HEK293 (cell line): ENCODE results near the gene PRPF8.
A peak's percentile ranks its signal among the peaks of the same experiment; 100 is the strongest.

Experiments
- FEZF1 ChIP-seq: fragments of 450-650 bp; formaldehyde crosslinking; IDR thresholded peaks from 2 replicates; pipeline ENCODE4 v1.5.1; 2016; ENCODE audit warnings: missing biosample characterization, missing genetic modification characterization
- GLIS1 ChIP-seq: fragments of 450-650 bp; formaldehyde crosslinking; IDR thresholded peaks from 2 replicates; pipeline ENCODE4 v1.5.1; 2016; ENCODE audit warnings: missing biosample characterization, missing genetic modification characterization
- KLF10 ChIP-seq: fragments of 450-650 bp; IDR thresholded peaks from 2 replicates; pipeline ENCODE4 v1.5.1; 2018; ENCODE audit warnings: missing biosample characterization, mild to moderate bottlenecking, missing genetic modification characterization
- OVOL3 ChIP-seq: fragments of 450-650 bp; formaldehyde crosslinking; IDR thresholded peaks from 2 replicates; pipeline ENCODE4 v1.5.1; 2016; ENCODE audit warnings: missing biosample characterization, missing genetic modification characterization
- PRDM1 ChIP-seq: fragments of 450-650 bp; formaldehyde crosslinking; IDR thresholded peaks from 2 replicates; pipeline ENCODE4; 2016; ENCODE audit warnings: missing biosample characterization, missing genetic modification characterization
- SP3 ChIP-seq: fragments of 450-650 bp; formaldehyde crosslinking; IDR thresholded peaks from 2 replicates; pipeline ENCODE4 v1.5.1; 2016; ENCODE audit warnings: missing biosample characterization, missing genetic modification characterization
- SP7 ChIP-seq: fragments of 450-650 bp; formaldehyde crosslinking; IDR thresholded peaks from 2 replicates; pipeline ENCODE4 v1.5.1; 2016; ENCODE audit warnings: missing biosample characterization, missing genetic modification characterization
- ZBTB21 ChIP-seq: fragments of 450-650 bp; formaldehyde crosslinking; IDR thresholded peaks from 2 replicates; pipeline ENCODE4 v1.5.1; 2017; ENCODE audit warnings: missing biosample characterization, missing genetic modification characterization
- ZBTB7A ChIP-seq: fragments of 450-650 bp; formaldehyde crosslinking; IDR thresholded peaks from 2 replicates; pipeline ENCODE4 v1.5.1; 2016; ENCODE audit warnings: low read depth, missing biosample characterization, missing genetic modification characterization
- ZBTB8A ChIP-seq: fragments of 450-650 bp; formaldehyde crosslinking; IDR thresholded peaks from 2 replicates; pipeline ENCODE4 v1.5.1; 2016; ENCODE audit warnings: missing biosample characterization, missing genetic modification characterization
- ZFHX2 ChIP-seq: fragments of 450-650 bp; formaldehyde crosslinking; conservative IDR thresholded peaks from 2 replicates; pipeline ENCODE4 v1.5.1; 2016; ENCODE audit warnings: missing biosample characterization, missing genetic modification characterization
- ZNF221 ChIP-seq: fragments of 450-650 bp; formaldehyde crosslinking; IDR thresholded peaks from 2 replicates; pipeline ENCODE4 v1.5.1; 2017; ENCODE audit warnings: missing biosample characterization, missing genetic modification characterization, borderline replicate concordance
- ZNF266 ChIP-seq: fragments of 450-650 bp; formaldehyde crosslinking; IDR thresholded peaks from 2 replicates; pipeline ENCODE4 v1.5.1; 2016; ENCODE audit warnings: missing biosample characterization, missing genetic modification characterization, low read depth
- ZNF335 ChIP-seq: fragments of 450-650 bp; formaldehyde crosslinking; conservative IDR thresholded peaks from 2 replicates; pipeline ENCODE4 v1.5.1; 2016; ENCODE audit warnings: missing biosample characterization, missing genetic modification characterization
- ZNF341 ChIP-seq: fragments of 450-650 bp; formaldehyde crosslinking; IDR thresholded peaks from 2 replicates; pipeline ENCODE4; 2016; ENCODE audit warnings: low read depth, missing biosample characterization, missing genetic modification characterization
- ZNF423 ChIP-seq: fragments of 450-650 bp; formaldehyde crosslinking; IDR thresholded peaks from 2 replicates; pipeline ENCODE4 v1.5.1; 2016; ENCODE audit warnings: missing biosample characterization, missing genetic modification characterization
- ZNF629 ChIP-seq: fragments of 450-650 bp; formaldehyde crosslinking; IDR thresholded peaks from 2 replicates; pipeline ENCODE4 v1.5.1; 2017; ENCODE audit warnings: missing biosample characterization, missing genetic modification characterization
- ZNF660 ChIP-seq: fragments of 450-650 bp; IDR thresholded peaks from 2 replicates; pipeline ENCODE4 v1.5.1; 2018; ENCODE audit warnings: missing biosample characterization, mild to moderate bottlenecking, missing genetic modification characterization
- ZNF664 ChIP-seq: fragments of 450-650 bp; formaldehyde crosslinking; IDR thresholded peaks from 2 replicates; pipeline ENCODE4 v1.5.1; 2016; ENCODE audit warnings: missing biosample characterization, missing genetic modification characterization
- ZNF677 ChIP-seq: fragments of 450-650 bp; IDR thresholded peaks from 2 replicates; pipeline ENCODE4 v1.5.0; 2018; ENCODE audit warnings: missing biosample characterization, mild to moderate bottlenecking, missing genetic modification characterization, moderate library complexity
- ZNF701 ChIP-seq: fragments of 450-650 bp; formaldehyde crosslinking; IDR thresholded peaks from 2 replicates; pipeline ENCODE4 v1.5.1; 2016; ENCODE audit warnings: missing biosample characterization, missing genetic modification characterization
- ZNF76 ChIP-seq: fragments of 450-650 bp; formaldehyde crosslinking; IDR thresholded peaks from 2 replicates; pipeline ENCODE4; 2016; ENCODE audit warnings: low read depth, missing biosample characterization, missing genetic modification characterization, borderline replicate concordance
- ZNF776 ChIP-seq: fragments of 450-650 bp; formaldehyde crosslinking; IDR thresholded peaks from 2 replicates; pipeline ENCODE4 v1.5.0; 2017; ENCODE audit warnings: missing biosample characterization, missing genetic modification characterization, borderline replicate concordance
- ZXDB ChIP-seq: fragments of 450-650 bp; formaldehyde crosslinking; IDR thresholded peaks from 2 replicates; pipeline ENCODE4 v1.5.1; 2016; ENCODE audit warnings: missing biosample characterization, missing genetic modification characterization
- TF ChIP-seq, protein P1 (sequence below): fragments of 450-650 bp; IDR thresholded peaks from 2 replicates; pipeline ENCODE4 v1.5.1; 2018; ENCODE audit warnings: missing biosample characterization, missing genetic modification characterization
- TF ChIP-seq, protein P2 (sequence below): fragments of 450-650 bp; formaldehyde crosslinking; IDR thresholded peaks from 2 replicates; pipeline ENCODE4 v1.5.1; 2017; ENCODE audit warnings: missing biosample characterization, missing genetic modification characterization
- TF ChIP-seq, protein P3 (sequence below): fragments of 450-650 bp; formaldehyde crosslinking; IDR thresholded peaks from 2 replicates; pipeline ENCODE4 v1.5.1; 2016; ENCODE audit warnings: missing biosample characterization, missing genetic modification characterization
- TF ChIP-seq, protein P4 (sequence below): fragments of 450-650 bp; formaldehyde crosslinking; IDR thresholded peaks from 2 replicates; pipeline ENCODE4 v1.5.1; 2016; ENCODE audit warnings: missing biosample characterization, missing genetic modification characterization
- TF ChIP-seq, protein P5 (sequence below): fragments of 450-650 bp; formaldehyde crosslinking; IDR thresholded peaks from 2 replicates; pipeline ENCODE4 v1.5.1; 2017; ENCODE audit warnings: missing biosample characterization, missing genetic modification characterization
- TF ChIP-seq, protein P6 (sequence below): fragments of 450-650 bp; formaldehyde crosslinking; IDR thresholded peaks from 2 replicates; pipeline ENCODE4 v1.5.1; 2016; ENCODE audit warnings: missing biosample characterization, missing genetic modification characterization, borderline replicate concordance

Gene PRPF8

DNA sequence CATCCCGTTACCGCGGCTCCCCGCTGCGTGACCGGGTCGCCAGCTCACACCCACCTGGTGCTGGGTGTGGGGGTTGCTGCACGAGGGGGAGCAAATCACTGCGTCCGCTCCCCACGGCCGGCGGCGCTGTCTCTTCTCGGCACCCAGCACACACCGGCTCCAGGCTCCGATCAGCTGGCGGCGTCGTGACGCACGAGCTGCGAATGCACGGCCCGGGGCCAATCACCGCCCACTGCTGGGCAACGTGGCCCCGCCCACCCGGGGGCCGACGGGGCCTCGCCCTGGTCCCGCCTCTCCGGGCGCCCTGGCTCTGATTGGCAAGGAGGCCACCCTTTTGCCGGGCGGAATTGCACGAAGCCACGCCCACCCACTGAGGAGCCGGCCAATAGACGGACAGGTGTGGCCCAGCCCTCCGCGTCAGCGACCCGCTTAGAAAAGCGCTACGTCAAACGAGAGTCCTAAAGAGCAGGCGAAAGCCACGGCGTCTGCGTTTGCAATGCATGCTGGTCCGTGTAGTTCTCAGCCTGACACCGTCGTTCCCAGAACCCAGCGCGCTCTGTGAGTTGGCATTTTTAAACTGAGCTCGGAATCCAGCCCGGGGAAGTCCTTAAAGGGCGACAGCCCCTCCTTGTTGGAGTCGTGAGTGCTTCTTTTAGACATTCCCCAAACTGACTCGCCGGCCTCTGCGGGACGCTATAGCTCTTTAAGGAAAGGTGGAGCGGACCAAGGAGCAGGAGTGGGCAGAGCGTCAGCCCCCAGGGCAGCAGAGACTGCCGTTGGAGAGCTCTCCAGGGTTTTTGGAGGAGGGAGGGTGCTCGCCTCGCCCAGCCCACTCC is 31.6 kb upstream of the PRPF8 start (continued):
- TF ChIP-seq ZBTB21 (peak; percentile 95), FEZF1 (tag by site-specific recombination) (no peak), ZXDB (tag by site-specific recombination) (peak; percentile 34; the same call in 1 of the 2 replicates), SP7 (tag by site-specific recombination) (peak; percentile 42), ZFHX2 (tag by site-specific recombination) (peak; percentile 82), ZNF266 (tag by site-specific recombination) (no peak), ZNF221 (tag by site-specific recombination) (no peak), ZNF629 (tag by site-specific recombination) (peak; percentile 99), PRDM1 (peak; percentile 90), ZNF335 (tag by site-specific recombination) (peak; percentile 99), ZNF677 (tag by site-specific recombination) (no peak), ZNF660 (tag by site-specific recombination) (no peak; the same call in 1 of the 2 replicates), OVOL3 (tag by site-specific recombination) (no peak), ZNF664 (tag by site-specific recombination) (no peak), KLF10 (tag by site-specific recombination) (peak; percentile 99), ZNF423 (tag by site-specific recombination) (0 out of 2 replicates have a peak, but pooled peaks have one; percentile 27), ZNF776 (tag by site-specific recombination) (no peak), GLIS1 (tag by site-specific recombination) (peak; percentile 53), ZBTB8A (tag by site-specific recombination) (peak; percentile 86), ZNF76 (tag by site-specific recombination) (peak; percentile 97), ZBTB7A (tag by site-specific recombination) (peak; percentile 92), ZNF341 (tag by site-specific recombination) (no peak; the same call in 1 of the 2 replicates), ZNF701 (tag by site-specific recombination) (no peak), SP3 (tag by site-specific recombination) (peak; percentile 99)
- TF ChIP-seq, protein P1, sequence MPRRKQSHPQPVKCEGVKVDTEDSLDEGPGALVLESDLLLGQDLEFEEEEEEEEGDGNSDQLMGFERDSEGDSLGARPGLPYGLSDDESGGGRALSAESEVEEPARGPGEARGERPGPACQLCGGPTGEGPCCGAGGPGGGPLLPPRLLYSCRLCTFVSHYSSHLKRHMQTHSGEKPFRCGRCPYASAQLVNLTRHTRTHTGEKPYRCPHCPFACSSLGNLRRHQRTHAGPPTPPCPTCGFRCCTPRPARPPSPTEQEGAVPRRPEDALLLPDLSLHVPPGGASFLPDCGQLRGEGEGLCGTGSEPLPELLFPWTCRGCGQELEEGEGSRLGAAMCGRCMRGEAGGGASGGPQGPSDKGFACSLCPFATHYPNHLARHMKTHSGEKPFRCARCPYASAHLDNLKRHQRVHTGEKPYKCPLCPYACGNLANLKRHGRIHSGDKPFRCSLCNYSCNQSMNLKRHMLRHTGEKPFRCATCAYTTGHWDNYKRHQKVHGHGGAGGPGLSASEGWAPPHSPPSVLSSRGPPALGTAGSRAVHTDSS (tag by site-specific recombination) = no peak
- TF ChIP-seq, protein P2, sequence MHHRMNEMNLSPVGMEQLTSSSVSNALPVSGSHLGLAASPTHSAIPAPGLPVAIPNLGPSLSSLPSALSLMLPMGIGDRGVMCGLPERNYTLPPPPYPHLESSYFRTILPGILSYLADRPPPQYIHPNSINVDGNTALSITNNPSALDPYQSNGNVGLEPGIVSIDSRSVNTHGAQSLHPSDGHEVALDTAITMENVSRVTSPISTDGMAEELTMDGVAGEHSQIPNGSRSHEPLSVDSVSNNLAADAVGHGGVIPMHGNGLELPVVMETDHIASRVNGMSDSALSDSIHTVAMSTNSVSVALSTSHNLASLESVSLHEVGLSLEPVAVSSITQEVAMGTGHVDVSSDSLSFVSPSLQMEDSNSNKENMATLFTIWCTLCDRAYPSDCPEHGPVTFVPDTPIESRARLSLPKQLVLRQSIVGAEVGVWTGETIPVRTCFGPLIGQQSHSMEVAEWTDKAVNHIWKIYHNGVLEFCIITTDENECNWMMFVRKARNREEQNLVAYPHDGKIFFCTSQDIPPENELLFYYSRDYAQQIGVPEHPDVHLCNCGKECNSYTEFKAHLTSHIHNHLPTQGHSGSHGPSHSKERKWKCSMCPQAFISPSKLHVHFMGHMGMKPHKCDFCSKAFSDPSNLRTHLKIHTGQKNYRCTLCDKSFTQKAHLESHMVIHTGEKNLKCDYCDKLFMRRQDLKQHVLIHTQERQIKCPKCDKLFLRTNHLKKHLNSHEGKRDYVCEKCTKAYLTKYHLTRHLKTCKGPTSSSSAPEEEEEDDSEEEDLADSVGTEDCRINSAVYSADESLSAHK = no peak
- TF ChIP-seq, protein P3, sequence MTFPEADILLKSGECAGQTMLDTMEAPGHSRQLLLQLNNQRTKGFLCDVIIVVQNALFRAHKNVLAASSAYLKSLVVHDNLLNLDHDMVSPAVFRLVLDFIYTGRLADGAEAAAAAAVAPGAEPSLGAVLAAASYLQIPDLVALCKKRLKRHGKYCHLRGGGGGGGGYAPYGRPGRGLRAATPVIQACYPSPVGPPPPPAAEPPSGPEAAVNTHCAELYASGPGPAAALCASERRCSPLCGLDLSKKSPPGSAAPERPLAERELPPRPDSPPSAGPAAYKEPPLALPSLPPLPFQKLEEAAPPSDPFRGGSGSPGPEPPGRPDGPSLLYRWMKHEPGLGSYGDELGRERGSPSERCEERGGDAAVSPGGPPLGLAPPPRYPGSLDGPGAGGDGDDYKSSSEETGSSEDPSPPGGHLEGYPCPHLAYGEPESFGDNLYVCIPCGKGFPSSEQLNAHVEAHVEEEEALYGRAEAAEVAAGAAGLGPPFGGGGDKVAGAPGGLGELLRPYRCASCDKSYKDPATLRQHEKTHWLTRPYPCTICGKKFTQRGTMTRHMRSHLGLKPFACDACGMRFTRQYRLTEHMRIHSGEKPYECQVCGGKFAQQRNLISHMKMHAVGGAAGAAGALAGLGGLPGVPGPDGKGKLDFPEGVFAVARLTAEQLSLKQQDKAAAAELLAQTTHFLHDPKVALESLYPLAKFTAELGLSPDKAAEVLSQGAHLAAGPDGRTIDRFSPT = 0 out of 2 replicates have a peak, but pooled peaks have one; percentile 10
- TF ChIP-seq, protein P4, sequence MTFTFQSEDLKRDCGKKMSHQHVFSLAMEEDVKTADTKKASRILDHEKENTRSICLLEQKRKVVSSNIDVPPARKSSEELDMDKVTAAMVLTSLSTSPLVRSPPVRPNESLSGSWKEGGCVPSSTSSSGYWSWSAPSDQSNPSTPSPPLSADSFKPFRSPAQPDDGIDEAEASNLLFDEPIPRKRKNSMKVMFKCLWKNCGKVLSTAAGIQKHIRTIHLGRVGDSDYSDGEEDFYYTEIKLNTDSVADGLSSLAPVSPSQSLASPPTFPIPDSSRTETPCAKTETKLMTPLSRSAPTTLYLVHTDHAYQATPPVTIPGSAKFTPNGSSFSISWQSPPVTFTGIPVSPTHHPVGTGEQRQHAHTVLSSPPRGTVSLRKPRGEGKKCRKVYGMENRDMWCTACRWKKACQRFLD (tag by site-specific recombination) = peak; percentile 99
- TF ChIP-seq, protein P5, sequence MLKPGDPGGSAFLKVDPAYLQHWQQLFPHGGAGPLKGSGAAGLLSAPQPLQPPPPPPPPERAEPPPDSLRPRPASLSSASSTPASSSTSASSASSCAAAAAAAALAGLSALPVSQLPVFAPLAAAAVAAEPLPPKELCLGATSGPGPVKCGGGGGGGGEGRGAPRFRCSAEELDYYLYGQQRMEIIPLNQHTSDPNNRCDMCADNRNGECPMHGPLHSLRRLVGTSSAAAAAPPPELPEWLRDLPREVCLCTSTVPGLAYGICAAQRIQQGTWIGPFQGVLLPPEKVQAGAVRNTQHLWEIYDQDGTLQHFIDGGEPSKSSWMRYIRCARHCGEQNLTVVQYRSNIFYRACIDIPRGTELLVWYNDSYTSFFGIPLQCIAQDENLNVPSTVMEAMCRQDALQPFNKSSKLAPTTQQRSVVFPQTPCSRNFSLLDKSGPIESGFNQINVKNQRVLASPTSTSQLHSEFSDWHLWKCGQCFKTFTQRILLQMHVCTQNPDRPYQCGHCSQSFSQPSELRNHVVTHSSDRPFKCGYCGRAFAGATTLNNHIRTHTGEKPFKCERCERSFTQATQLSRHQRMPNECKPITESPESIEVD (tag by site-specific recombination) = no peak
- TF ChIP-seq, protein P6, sequence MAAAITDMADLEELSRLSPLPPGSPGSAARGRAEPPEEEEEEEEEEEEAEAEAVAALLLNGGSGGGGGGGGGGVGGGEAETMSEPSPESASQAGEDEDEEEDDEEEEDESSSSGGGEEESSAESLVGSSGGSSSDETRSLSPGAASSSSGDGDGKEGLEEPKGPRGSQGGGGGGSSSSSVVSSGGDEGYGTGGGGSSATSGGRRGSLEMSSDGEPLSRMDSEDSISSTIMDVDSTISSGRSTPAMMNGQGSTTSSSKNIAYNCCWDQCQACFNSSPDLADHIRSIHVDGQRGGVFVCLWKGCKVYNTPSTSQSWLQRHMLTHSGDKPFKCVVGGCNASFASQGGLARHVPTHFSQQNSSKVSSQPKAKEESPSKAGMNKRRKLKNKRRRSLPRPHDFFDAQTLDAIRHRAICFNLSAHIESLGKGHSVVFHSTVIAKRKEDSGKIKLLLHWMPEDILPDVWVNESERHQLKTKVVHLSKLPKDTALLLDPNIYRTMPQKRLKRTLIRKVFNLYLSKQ (tag by site-specific recombination) = no peak
